Thyroid gland (tissue), 4 donors: ENCODE measurements around the gene VAPA.
"Not testable (repeated sequence)": the region's sequence is repeated elsewhere in the genome, so short reads cannot be mapped to it uniquely, and the experiment has no call there.

Source experiments
- CTCF ChIP-seq, 6 experiments: fragments of 200-600 bp in 3 of 6; fragments of 450-650 bp in 3 of 6; sonication (generic) in 3 of 6; IDR thresholded peaks; one replicate each; pipeline ENCODE4 v1.5.1; 2016 to 2019; ENCODE audit warnings: antibody characterized with exemption in 6 of 6, mild to moderate bottlenecking in 2 of 6, inconsistent platforms in 1 of 6, moderate library complexity in 1 of 6
- POLR2A ChIP-seq, 2 donors: fragments of 450-650 bp; IDR thresholded peaks; one replicate each; pipeline ENCODE4 v1.6.1; 2017; ENCODE audit warnings: antibody characterized with exemption in 2 of 2, mild to moderate bottlenecking in 2 of 2, moderate library complexity in 1 of 2

- TF ChIP-seq CTCF, POLR2A (IDR thresholded peaks at IDR 0.05): not testable (repeated sequence)
Observed at GRCh38 chr18:9897787-9898291, 16.0 kb upstream of the VAPA start.
